ENCODE results near the gene TMEM202.

- TF ChIP-seq POLR2A (IDR thresholded peaks at IDR 0.05; ENCODE audit: low read depth, low read length), result no peak
- no peak for TF ChIP-seq SPI1 (IDR thresholded peaks at IDR 0.05; ENCODE audit: low read depth, low read length)
- TF ChIP-seq PAX5 (IDR thresholded peaks at IDR 0.05; ENCODE audit: insufficient read depth, low read length, severe bottlenecking), result no peak
- no peak for TF ChIP-seq POLR2AphosphoS5 (IDR thresholded peaks at IDR 0.05; ENCODE audit: low read depth, low read length)
These were observed 543 bp downstream of the TMEM202 start for GRCh38 chr15:72398648-72399047.

Data from GM12891 (cell line).